ENCODE data around the gene IRF8.
"Not testable (repeated sequence)": the region's sequence is repeated elsewhere in the genome, so short reads cannot be mapped to it uniquely, and the experiment has no call there.

The IRF8 gene

GRCh38 chr16:85869206-85869605, 29.8 kb upstream of the IRF8 start:
- no peak for DNase-seq (ENCODE audit: low spot score)

- DNase-seq (ENCODE audit: low spot score): no peak
Measured at GRCh38 chr16:85869785-85870558, 29.0 kb upstream of the IRF8 start.

DNA sequence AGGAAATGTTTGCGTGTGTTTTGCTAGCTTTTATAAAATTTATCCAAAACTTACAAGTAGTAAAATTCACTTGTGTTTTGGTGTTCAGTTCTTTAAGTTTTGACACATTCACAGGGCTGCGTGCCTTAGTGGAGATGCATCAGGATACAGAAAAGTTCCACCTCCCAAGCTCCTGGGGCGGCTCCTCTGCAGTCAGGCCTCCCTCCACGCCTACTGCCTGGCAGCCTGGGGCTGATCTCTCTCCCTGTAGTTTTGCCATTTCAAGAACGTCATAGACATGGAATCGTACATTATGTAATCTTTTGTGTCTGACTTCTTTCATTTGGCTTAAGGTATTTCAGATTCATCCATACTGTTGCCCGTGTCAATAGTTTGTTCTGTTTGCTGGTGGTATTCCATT, 27.2 kb upstream of the IRF8 start:
- DNase-seq (ENCODE audit: low spot score): no peak

DNA sequence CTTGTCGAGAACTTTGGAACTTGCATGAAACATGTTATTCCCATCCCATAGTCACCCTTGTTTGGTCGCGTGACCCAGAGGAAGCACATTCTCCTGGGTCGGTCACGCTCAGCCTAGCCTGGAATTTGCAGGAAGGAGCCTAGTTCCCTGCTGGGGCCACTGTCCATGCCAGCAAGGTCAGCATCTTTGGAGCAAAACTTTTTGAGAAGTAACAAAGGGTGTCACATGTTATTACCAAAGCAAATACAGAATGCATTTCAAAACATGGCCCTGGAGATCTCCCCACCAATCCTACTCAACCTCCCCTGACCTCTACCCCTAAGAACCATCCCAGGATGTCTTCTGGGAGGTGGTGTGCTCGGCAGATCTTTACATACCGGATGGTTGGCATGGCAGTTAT, 26.2 kb upstream of the IRF8 start:
- no peak for DNase-seq (ENCODE audit: low spot score)

GRCh38 chr16:85873153-85873552, 25.8 kb upstream of the IRF8 start:
- no peak for DNase-seq (ENCODE audit: low spot score)

- not testable (repeated sequence) for DNase-seq (ENCODE audit: low spot score)
Measured at GRCh38 chr16:85874031-85874430, 24.9 kb upstream of the IRF8 start.

GRCh38 chr16:85878407-85878806, 20.6 kb upstream of the IRF8 start:
- no peak for DNase-seq (ENCODE audit: low spot score)

DNA sequence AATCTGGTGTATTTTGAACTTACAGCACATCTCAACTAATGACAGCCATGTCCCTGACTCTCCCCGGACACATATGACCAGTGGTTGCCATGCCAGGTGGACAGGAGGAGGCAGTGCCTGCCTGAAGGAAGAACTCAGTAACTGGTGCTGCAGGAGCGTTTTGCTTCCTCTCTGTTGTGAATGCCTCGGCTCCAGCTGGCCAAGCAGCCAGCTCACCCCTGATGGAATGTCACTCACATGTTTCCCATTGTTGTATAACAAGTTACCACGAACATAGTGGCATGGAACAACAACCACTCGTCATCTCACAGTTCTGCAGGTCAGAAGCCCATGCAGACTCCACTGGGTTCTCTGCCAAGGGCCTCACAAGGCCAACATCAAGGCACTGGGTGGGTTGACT, 20.1 kb upstream of the IRF8 start:
- DNase-seq (ENCODE audit: low spot score): no peak

GRCh38 chr16:85879549-85879948, 19.4 kb upstream of the IRF8 start:
- no peak for DNase-seq (ENCODE audit: low spot score)

DNA sequence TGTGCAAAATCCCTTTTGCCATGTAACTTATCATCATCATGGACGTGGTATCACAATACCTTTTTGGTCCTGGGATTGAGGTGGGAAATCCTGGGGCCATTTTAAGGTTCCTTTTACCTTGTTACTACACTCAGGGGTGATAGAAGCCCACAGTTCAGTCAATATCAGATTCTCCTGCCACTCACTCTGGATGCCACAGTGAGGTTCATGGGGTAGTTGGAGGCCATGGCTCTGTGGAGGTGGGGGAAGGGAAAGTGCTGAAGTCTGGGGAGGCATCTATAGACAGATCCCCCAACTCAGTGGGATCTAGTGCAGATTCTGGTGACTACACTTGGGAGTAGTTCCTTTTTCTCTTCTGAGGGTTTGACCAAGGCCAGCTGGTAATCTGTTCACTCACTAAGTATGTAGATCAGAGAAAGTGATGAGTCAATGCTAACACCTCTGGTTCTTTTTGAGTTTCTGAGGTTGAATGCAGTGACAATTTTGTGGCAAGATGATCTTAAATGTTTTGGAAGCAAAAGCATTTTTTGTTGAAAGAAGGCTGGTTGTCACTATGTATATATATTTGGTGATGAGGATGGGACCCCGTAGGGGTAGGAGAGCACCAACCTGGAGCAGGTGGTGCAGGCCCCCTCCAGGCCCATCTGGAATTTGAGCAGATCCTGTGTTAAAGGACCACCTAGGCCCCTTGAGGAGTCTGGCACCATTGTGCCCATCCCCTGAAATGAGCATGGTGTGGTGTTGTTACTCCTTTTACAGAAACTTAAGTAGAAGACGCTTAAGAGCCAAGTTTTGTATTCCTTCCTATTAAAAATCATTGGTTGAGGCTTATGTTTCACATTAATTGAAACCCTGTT, 18.8 kb upstream of the IRF8 start:
- no peak for DNase-seq (ENCODE audit: low spot score)

GRCh38 chr16:85880861-85881260, 18.1 kb upstream of the IRF8 start:
- no peak for DNase-seq (ENCODE audit: low spot score)

- DNase-seq (ENCODE audit: low spot score): no peak
Measured at GRCh38 chr16:85881436-85881835, 17.5 kb upstream of the IRF8 start.

GRCh38 chr16:85882181-85882810, 16.7 kb upstream of the IRF8 start:
- DNase-seq (ENCODE audit: low spot score): no peak

- DNase-seq (ENCODE audit: low spot score): no peak
Measured at GRCh38 chr16:85883813-85884212, 15.1 kb upstream of the IRF8 start.

GRCh38 chr16:85884808-85885463, 14.0 kb upstream of the IRF8 start:
- no peak for DNase-seq (ENCODE audit: low spot score)

GRCh38 chr16:85885537-85885936, 13.4 kb upstream of the IRF8 start:
- DNase-seq (ENCODE audit: low spot score): no peak

- no peak for DNase-seq (ENCODE audit: low spot score)
Measured at GRCh38 chr16:85888405-85889331, 10.3 kb upstream of the IRF8 start.

DNA sequence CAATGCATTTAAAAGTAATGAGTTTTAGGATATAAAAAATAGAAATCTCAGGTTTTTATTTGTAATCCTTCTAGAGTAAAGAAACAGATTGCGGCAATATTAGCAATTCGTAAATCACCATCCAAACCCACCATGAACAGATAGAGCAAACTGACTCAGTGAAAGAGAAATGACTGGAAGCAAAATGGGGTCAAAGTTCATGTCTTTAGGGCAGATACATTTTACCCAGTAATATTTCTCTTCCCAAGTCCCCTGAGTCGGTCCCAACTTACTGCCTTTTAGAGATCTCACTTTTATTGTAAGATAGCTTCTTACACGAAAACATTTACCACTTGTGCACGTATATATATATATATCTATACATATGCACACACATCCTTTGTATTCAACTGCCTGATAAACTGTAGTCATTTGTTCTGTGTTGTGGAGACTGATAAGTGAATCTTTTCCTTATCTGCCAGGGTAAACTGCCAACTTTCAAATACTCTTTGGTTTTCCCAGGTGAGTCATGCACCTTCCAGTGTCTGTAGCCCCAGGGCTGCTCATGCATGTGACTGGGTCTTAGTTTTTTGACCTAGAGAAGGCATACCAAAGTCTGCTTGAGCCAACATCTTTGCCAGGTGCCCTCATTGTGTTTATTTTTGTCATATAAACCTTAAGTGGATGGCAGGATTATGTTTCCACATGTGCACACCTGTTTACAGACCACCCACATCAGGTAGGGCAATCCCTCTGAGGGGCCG, 7.8 kb upstream of the IRF8 start:
- DNase-seq (ENCODE audit: low spot score): no peak

GRCh38 chr16:85891776-85892166, 7.2 kb upstream of the IRF8 start:
- no peak for DNase-seq (ENCODE audit: low spot score)

DNA sequence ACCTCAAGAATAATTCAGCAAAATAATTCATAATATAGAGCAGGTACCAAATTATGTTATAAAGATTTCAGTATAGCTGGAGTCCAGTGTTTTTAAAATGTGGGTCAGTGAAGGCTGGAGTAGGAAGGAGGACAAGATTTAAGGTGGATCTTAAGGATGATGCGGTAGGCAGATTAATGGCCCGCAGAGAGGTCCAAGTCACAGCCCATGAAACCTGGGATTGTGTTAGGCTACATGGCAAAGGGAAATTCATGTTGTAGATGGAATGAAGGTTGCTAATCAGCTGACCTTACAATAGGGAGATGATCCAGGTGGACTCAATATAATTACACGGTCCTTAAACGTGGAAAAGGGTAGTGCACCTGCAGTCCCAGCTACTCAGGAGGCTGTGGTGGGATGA, 6.2 kb upstream of the IRF8 start:
- DNase-seq (ENCODE audit: low spot score): no peak

- no peak for DNase-seq (ENCODE audit: low spot score)
Measured at GRCh38 chr16:85894266-85894665, 4.7 kb upstream of the IRF8 start.
